GM12801 (cell line): Measurements from ENCODE around the gene AFDN.

Experiments used
- TF ChIP-seq, protein P1 (sequence below): IDR thresholded peaks from one replicate; pipeline ENCODE4 v1.5.1; 2011; ENCODE audit warnings: control low read depth; ENCODE audit not compliant: insufficient read length; ENCODE audit errors: extremely low read depth

Gene AFDN

GRCh38 chr6:168004023-168004422 is 177.3 kb downstream of the AFDN start:
- TF ChIP-seq, protein P1, sequence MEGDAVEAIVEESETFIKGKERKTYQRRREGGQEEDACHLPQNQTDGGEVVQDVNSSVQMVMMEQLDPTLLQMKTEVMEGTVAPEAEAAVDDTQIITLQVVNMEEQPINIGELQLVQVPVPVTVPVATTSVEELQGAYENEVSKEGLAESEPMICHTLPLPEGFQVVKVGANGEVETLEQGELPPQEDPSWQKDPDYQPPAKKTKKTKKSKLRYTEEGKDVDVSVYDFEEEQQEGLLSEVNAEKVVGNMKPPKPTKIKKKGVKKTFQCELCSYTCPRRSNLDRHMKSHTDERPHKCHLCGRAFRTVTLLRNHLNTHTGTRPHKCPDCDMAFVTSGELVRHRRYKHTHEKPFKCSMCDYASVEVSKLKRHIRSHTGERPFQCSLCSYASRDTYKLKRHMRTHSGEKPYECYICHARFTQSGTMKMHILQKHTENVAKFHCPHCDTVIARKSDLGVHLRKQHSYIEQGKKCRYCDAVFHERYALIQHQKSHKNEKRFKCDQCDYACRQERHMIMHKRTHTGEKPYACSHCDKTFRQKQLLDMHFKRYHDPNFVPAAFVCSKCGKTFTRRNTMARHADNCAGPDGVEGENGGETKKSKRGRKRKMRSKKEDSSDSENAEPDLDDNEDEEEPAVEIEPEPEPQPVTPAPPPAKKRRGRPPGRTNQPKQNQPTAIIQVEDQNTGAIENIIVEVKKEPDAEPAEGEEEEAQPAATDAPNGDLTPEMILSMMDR = no peak

- TF ChIP-seq, protein P1 = no peak
These were observed 178.2 kb downstream of the AFDN start for GRCh38 chr6:168004945-168005344.

DNA sequence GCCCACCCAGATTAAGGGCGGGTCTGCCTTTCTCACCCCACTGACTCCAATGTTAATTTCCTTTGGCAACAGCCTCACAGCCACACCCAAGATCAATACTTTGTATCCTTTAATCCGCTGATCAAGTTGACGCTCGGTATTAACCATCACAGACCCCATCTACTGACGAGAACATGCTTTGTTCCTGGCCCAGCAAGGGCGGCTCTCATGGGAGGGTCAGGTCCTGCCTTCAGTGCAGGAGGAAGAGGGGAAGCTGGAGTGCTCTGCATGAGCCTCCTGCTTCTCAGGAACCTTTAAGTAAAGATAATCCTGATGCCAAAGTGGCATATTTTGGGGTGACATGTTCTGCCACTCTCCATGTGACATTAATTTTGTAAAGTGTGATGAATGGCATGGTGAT is 179.1 kb downstream of the AFDN start:
- TF ChIP-seq, protein P1 = no peak

GRCh38 chr6:168007592-168008338 is 181.1 kb downstream of the AFDN start:
- TF ChIP-seq, protein P1 = no peak

DNA sequence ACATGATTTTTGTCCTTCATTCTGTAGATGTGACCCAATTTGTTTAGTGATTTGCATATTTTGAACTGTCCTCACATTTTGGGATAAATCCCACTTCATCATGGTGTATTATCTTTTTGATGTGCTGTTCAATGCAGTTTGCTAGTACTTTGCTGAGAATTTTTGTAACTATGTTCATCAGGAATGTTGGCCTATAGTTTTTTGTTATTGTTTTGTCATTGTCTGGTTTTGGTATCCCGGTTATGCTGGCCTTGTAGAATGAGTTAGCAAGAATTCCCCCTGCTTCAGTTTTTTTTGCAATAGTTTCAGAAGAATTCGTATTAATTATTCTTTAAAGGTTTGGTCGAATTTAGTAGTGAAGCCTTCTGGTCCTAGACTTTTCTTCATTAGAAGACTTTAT is 182.6 kb downstream of the AFDN start:
- TF ChIP-seq, protein P1 = no peak

DNA sequence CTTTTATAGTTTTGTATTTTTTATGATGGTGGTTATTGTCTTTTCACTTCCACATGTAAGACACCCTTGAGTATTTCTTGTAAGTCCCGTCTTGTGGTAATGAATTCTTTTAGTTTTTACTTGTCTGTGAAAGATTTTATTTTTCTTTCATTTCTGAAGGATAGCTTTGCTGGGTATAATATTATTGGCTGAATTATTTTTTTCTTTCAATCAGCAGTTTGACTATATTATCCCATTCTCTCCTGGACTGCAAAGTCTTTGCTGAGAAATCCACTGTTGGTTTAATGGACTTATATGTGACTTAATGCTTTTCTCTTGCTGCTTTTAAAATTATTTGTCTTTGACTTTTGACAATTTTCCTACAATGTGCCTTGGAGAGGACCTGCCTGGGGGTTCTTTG is 184.6 kb downstream of the AFDN start:
- TF ChIP-seq, protein P1 = no peak

DNA sequence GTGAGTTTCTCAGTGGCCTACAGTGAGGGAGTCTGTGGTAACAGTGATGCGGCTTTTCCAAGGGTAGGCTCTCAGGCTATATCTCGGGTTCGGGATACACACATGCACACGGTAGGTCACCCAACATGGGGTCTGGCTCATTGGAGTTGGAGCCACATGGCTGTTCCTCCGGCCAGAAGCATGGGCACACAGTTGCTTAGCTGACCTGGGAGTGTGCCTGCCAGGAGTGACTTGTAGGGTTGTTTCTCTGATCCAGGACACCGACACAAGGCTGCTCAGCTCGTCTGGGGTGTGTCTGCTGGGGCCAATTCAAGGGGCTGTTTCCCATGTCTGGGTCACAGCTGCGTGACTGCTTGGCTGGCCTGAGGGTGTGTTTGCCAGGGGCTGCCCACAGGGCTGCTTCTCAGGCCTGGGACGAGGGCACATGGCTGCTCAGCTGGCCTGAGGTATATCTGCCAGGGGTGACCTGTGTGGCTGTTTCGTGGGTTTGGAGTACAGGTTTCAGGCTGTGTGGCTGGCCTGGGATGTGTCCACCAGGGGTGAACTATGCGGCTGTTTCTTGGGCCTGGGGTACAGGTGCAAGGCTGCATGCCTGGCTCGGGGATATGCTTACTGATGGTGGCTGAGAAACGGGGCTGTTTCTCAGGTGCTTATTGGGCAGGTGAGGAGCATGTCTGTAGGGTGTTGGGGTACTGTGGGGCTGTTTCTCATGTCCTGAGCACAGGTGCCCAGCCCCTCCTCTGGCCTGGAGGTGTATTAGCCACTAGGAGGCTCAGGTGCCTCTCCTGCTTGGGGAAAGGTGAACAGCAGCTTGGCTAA is 185.9 kb downstream of the AFDN start:
- TF ChIP-seq, protein P1 = no peak
